Right atrium auricular region (tissue), 2 donors: ENCODE measurements around the gene MYO18B. TPM values are rescaled to one million over a fixed set of nuclear protein-coding genes. Genes with fewer than 3 reads are reported as not detected.

Experiments
- DNase-seq: peaks from one replicate; pipeline ENCODE4 v3.0.0-alpha.2; 2019; ENCODE audit warnings: low spot score
- H3K27ac ChIP-seq, 2 donors: fragments of 200-600 bp; sonication (generic); 1 replicate in 1 of 2; 2 replicates in 1 of 2; pipeline ENCODE4 v1.5.1; 2016 to 2019
- H3K27me3 ChIP-seq, 2 donors: fragments of 200-600 bp; sonication (generic); one replicate each; pipeline versions ENCODE4 v1.5.1 to v1.6.0; 2017 to 2019
- H3K36me3 ChIP-seq: fragments of 200-600 bp; sonication (generic); one replicate; pipeline ENCODE4 v1.5.1; 2016
- H3K4me1 ChIP-seq, 2 donors: fragments of 200-600 bp; sonication (generic); one replicate each; pipeline versions ENCODE4 v1.5.1 to v1.6.0; 2017 to 2019
- H3K4me3 ChIP-seq, 2 donors: fragments of 200-600 bp; sonication (generic); 1 replicate in 1 of 2; 2 replicates in 1 of 2; pipeline ENCODE4 v1.5.1; 2017 to 2019; ENCODE audit warnings: mild to moderate bottlenecking in 1 of 2, moderate library complexity in 1 of 2
- H3K9me3 ChIP-seq, 2 donors: fragments of 200-600 bp; sonication (generic); one replicate each; pipeline ENCODE4 v1.5.1; 2019
- total RNA-seq, 2 donors: library from RNA; depleted of rRNA; stranded (reverse); fragments of >200 nt; gene quantifications; one replicate each; pipeline ENCODE4 v1.1.0, GENCODE V29; 2016
- TF ChIP-seq, protein P1 (sequence below), 2 donors: fragments of 200-600 bp; sonication (generic); IDR thresholded peaks; one replicate each; pipeline ENCODE4 v1.5.1; 2019; ENCODE audit warnings: antibody characterized with exemption in 2 of 2

The MYO18B gene
- total RNA-seq, 2 donors from 2014 or later: 119 to 247 TPM

DNA sequence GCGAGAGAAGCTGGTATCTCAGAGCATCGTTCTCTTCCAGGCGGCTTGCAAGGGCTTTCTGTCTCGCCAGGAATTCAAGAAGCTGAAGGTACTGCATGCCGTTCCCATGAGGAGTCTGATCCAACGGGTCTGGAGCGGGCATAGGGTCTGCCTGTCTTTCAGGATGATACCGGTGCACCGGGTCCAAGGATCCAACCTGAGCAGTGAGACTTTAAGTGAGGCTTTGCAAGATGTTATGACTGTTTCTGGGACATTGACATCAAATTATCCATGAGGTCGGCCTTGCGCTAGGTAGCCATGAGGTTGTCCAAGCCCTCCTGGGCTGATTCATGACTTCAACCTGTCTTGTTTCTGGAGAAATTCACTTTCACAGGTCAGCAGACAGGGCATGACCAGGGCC, 132.3 kb downstream of the MYO18B start:
- H3K27ac ChIP-seq: no peak overlapping the region
- H3K36me3 ChIP-seq: peaks cover 75% of the 10 kb centered on the region
- no peaks in the 10 kb centered on the region for H3K27me3 ChIP-seq
- H3K4me3 ChIP-seq: no peak overlapping the region
- TF ChIP-seq, protein P1, sequence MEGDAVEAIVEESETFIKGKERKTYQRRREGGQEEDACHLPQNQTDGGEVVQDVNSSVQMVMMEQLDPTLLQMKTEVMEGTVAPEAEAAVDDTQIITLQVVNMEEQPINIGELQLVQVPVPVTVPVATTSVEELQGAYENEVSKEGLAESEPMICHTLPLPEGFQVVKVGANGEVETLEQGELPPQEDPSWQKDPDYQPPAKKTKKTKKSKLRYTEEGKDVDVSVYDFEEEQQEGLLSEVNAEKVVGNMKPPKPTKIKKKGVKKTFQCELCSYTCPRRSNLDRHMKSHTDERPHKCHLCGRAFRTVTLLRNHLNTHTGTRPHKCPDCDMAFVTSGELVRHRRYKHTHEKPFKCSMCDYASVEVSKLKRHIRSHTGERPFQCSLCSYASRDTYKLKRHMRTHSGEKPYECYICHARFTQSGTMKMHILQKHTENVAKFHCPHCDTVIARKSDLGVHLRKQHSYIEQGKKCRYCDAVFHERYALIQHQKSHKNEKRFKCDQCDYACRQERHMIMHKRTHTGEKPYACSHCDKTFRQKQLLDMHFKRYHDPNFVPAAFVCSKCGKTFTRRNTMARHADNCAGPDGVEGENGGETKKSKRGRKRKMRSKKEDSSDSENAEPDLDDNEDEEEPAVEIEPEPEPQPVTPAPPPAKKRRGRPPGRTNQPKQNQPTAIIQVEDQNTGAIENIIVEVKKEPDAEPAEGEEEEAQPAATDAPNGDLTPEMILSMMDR (IDR thresholded peaks at IDR 0.05): no peak
- no peaks in the 10 kb centered on the region for H3K4me1 ChIP-seq
- no peaks in the 10 kb centered on the region for H3K9me3 ChIP-seq
- no peak for DNase-seq

DNA sequence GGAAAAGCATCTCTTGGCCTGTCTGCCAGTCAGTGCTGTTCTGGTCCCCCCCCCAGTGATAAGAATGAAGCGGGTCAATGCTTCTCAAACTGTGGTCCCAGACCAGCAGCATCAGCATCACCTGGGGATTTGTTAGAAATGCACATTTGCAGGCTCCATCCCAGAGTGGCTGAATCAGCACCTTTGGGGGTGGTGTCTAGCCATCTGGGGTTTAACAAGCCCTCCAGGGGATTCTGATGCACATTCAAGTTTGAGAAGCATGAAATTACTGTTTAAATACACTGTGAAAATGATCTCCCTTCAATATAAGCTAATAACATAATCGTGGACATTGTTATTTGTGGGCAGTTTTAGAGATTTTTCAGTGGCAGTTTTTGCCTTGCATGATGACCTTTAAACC, 133.5 kb downstream of the MYO18B start:
- no peak overlapping the region for H3K27ac ChIP-seq
- H3K9me3 ChIP-seq: no peaks in the 10 kb centered on the region
- H3K4me1 ChIP-seq: no peaks in the 10 kb centered on the region
- peaks cover 69% of the 10 kb centered on the region for H3K36me3 ChIP-seq
- H3K27me3 ChIP-seq: no peaks in the 10 kb centered on the region
- DNase-seq: no peak
- TF ChIP-seq, protein P1 (IDR thresholded peaks at IDR 0.05): no peak
- no peak overlapping the region for H3K4me3 ChIP-seq

DNA sequence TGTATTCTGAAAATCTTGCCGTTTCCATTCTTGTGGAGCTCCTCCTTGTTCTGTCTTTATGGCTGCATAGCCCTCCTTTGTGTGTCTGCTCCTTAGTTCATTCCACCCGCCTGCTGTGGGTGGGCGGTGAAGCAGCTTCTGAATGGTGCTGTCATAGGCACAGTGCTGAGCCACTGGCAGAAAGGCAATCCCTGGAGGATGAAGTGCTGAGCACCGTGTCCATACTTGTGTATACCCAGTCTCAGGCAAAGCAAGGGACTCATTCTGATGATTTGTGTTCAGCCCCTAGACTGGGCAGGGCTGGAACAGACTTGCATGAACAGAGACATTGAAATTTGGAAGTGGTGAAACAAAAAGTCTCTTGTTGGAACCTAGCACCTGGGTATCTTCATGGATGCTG, 134.9 kb downstream of the MYO18B start:
- TF ChIP-seq, protein P1 (IDR thresholded peaks at IDR 0.05): no peak
- Histone ChIP-seq H3K9me3 (no peaks in the 10 kb centered on the region), H3K36me3 (peaks cover 65% of the 10 kb centered on the region), H3K27ac (no peak overlapping the region), H3K4me1 (no peaks in the 10 kb centered on the region), H3K27me3 (no peaks in the 10 kb centered on the region), H3K4me3 (no peak overlapping the region)
- DNase-seq: no peak

DNA sequence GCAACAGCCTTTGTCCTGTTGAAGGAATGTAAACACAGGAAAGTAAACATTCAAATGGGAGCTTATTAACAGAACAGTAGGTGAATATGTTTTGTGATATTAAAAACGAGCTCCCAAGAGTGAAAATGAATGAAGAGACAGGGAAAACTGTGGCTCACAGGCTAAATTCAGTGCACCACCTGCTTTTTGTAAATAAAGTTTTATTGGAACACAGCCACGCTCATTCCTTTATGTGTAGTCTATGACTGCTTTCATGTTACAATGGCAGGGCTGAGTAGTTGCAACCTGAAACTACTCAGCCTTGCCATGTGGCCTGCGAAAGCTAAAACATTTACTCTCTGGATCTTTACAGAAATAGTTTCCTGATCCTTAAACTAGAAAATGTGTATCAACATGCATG, 136.9 kb downstream of the MYO18B start:
- TF ChIP-seq, protein P1 (IDR thresholded peaks at IDR 0.05): no peak
- no peak for DNase-seq
- H3K27ac ChIP-seq: no peak overlapping the region
- no peaks in the 10 kb centered on the region for H3K9me3 ChIP-seq
- no peak overlapping the region for H3K4me3 ChIP-seq
- H3K27me3 ChIP-seq: no peaks in the 10 kb centered on the region
- peaks cover 69% of the 10 kb centered on the region for H3K36me3 ChIP-seq
- H3K4me1 ChIP-seq: no peaks in the 10 kb centered on the region

DNA sequence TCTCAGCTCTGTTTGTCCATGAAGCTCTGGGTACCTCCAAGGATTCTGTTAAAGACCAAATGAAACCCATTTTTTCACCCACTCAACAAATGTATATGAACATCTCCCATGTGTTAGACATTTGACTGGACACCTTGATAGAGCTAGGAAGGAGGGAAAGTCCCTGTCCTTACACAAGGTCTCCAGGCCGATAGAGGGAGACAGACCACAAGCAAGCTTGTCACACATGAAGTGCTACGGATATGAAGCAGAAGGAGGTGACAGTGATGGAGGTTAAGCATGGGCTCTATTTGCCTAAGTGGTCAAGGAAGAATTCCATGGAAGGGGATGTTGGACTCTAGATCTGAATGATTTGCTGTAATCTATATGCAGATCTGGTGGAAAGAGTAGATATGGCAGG, 138.5 kb downstream of the MYO18B start:
- H3K27ac ChIP-seq: no peak overlapping the region
- no peaks in the 10 kb centered on the region for H3K27me3 ChIP-seq
- H3K9me3 ChIP-seq: no peaks in the 10 kb centered on the region
- TF ChIP-seq, protein P1 (IDR thresholded peaks at IDR 0.05): no peak
- H3K36me3 ChIP-seq: peaks cover 63% of the 10 kb centered on the region
- no peak for DNase-seq
- H3K4me1 ChIP-seq: no peaks in the 10 kb centered on the region
- no peak overlapping the region for H3K4me3 ChIP-seq

DNA sequence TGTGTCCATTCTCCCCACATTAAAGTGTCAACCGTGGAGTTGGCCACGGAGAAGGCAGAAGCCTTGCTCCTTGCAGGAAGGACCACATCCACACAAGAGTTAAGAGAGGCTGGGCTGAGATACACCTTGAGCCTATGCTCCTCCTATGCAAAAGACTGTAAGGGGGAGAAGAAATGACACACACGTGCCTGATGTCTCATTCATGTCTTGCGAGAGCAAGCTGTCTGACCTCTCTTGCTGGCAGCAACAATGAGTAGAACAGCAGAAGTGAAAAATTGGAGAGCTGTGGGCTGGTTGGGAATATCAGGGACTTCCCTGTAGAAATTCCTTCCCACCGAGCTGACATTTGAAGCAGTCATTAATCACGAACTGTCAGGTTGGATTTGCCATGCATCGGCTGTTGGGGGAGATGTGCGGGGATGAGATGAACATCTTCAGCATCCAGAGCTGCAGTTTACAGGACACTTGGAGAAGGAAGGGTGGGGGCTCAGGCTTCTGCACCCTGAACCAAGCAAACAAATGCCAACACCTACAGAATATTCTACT, 139.3 kb downstream of the MYO18B start:
- Histone ChIP-seq H3K27me3 (no peaks in the 10 kb centered on the region), H3K36me3 (peaks cover 57% of the 10 kb centered on the region)
- TF ChIP-seq, protein P1 (IDR thresholded peaks at IDR 0.05): no peak

More for the DNA sequence above, 139.3 kb downstream of the MYO18B start:
- no peaks in the 10 kb centered on the region for H3K4me1 ChIP-seq
- H3K27ac ChIP-seq: no peak overlapping the region
- no peak for DNase-seq
- no peak overlapping the region for H3K4me3 ChIP-seq
- H3K9me3 ChIP-seq: no peaks in the 10 kb centered on the region
